H1 (cell line): Measurements from ENCODE around the gene AKAP12. TPM values are rescaled to one million over a fixed set of nuclear protein-coding genes. Genes with fewer than 3 reads are reported as not detected.

Experiments
- BRCA1 ChIP-seq: IDR thresholded peaks from 2 replicates; pipeline ENCODE4 v1.6.1; 2012; ENCODE audit warnings: low read depth, low read length, improper control_type of control experiment
- CHD1 ChIP-seq: IDR thresholded peaks from 2 replicates; pipeline ENCODE4 v1.6.1; 2012; ENCODE audit warnings: low read depth, low read length, improper control_type of control experiment
- EP300 ChIP-seq, 2 experiments: IDR thresholded peaks; 1 replicate in 1 of 2; 2 replicates in 1 of 2; pipeline ENCODE4 v1.6.1; 2011 to 2012; ENCODE audit warnings: low read depth in 2 of 2, low read length in 2 of 2, mild to moderate bottlenecking in 2 of 2, borderline replicate concordance in 1 of 2, inconsistent platforms in 1 of 2, moderate library complexity in 1 of 2
- FOSL1 ChIP-seq: IDR thresholded peaks from 2 replicates; pipeline ENCODE4 v1.6.1; 2011; ENCODE audit warnings: mild to moderate bottlenecking, low read depth, low read length, moderate library complexity; ENCODE audit not compliant: insufficient read depth
- GABPA ChIP-seq: IDR thresholded peaks from 2 replicates; pipeline ENCODE4 v1.6.1; 2011; ENCODE audit warnings: mild to moderate bottlenecking, low read length, moderate library complexity, borderline replicate concordance; ENCODE audit not compliant: insufficient read depth
- HDAC2 ChIP-seq, 2 experiments: fragments of 300-600 bp in 1 of 2; sonication (generic) in 1 of 2; IDR thresholded peaks; 2 replicates each; pipeline ENCODE4 v1.6.1; 2011 to 2012; ENCODE audit warnings: low read depth in 2 of 2, low read length in 2 of 2, mild to moderate bottlenecking in 2 of 2, moderate library complexity in 2 of 2, borderline replicate concordance in 1 of 2, inconsistent platforms in 1 of 2
- JUN ChIP-seq: IDR thresholded peaks from 2 replicates; pipeline ENCODE4 v1.6.1; 2011; ENCODE audit warnings: low read depth, mild to moderate bottlenecking, improper control_type of control experiment, low read length
- JUND ChIP-seq: IDR thresholded peaks from 2 replicates; pipeline ENCODE4 v1.6.1; 2011; ENCODE audit warnings: mild to moderate bottlenecking, improper control_type of control experiment, low read length
- KDM4A ChIP-seq: IDR thresholded peaks from one replicate; pipeline ENCODE4 v1.7.1; 2012; ENCODE audit warnings: low read depth, mild to moderate bottlenecking, moderate library complexity, low read length, inconsistent platforms; ENCODE audit not compliant: severe bottlenecking
- NRF1 ChIP-seq: IDR thresholded peaks from 2 replicates; pipeline ENCODE4 v1.6.1; 2011; ENCODE audit warnings: mild to moderate bottlenecking, low read depth, low read length, improper control_type of control experiment
- RBBP5 ChIP-seq: IDR thresholded peaks from 2 replicates; pipeline ENCODE4 v1.7.1; 2012; ENCODE audit warnings: low read depth, mild to moderate bottlenecking, inconsistent platforms, low read length, moderate library complexity, borderline replicate concordance
- RXRA ChIP-seq: IDR thresholded peaks from 2 replicates; pipeline ENCODE4 v1.6.1; 2011; ENCODE audit warnings: low read depth, mild to moderate bottlenecking, low read length, moderate library complexity; ENCODE audit not compliant: insufficient read depth
- SAP30 ChIP-seq: fragments of 300-600 bp; sonication (generic); IDR thresholded peaks from 2 replicates; pipeline ENCODE4 v1.7.1; 2012; ENCODE audit warnings: low read length, moderate library complexity, mild to moderate bottlenecking, inconsistent platforms; ENCODE audit not compliant: insufficient read depth, insufficient replicate concordance
- SIN3A ChIP-seq, 2 experiments: IDR thresholded peaks in 1 of 2; conservative IDR thresholded peaks in 1 of 2; 2 replicates each; pipeline ENCODE4 v1.6.1; 2011 to 2012; ENCODE audit warnings: low read length in 2 of 2, improper control_type of control experiment in 1 of 2, low read depth in 1 of 2, mild to moderate bottlenecking in 1 of 2
- SIX5 ChIP-seq: IDR thresholded peaks from 2 replicates; pipeline ENCODE4 v1.6.1; 2011; ENCODE audit warnings: mild to moderate bottlenecking, low read depth, low read length
- SP1 ChIP-seq: IDR thresholded peaks from 2 replicates; pipeline ENCODE4 v1.6.1; 2011; ENCODE audit warnings: low read depth, low read length
- SP4 ChIP-seq: IDR thresholded peaks from 2 replicates; pipeline ENCODE4 v1.6.1; 2012; ENCODE audit warnings: low read length, inconsistent platforms
- SRF ChIP-seq: IDR thresholded peaks from 2 replicates; pipeline ENCODE4 v1.6.1; 2011; ENCODE audit warnings: mild to moderate bottlenecking, low read depth, low read length, moderate library complexity
- TAF1 ChIP-seq: IDR thresholded peaks from 2 replicates; pipeline ENCODE4 v1.6.1; 2011; ENCODE audit warnings: mild to moderate bottlenecking, low read depth, low read length
- TAF7 ChIP-seq: optimal IDR thresholded peaks from 2 replicates; pipeline ENCODE3; 2011; ENCODE audit warnings: low read depth, mild to moderate bottlenecking, inconsistent platforms, low read length, moderate library complexity, borderline replicate concordance
- TBP ChIP-seq: IDR thresholded peaks from 2 replicates; pipeline ENCODE4 v1.6.1; 2011; ENCODE audit warnings: low read depth, low read length, improper control_type of control experiment
- TEAD4 ChIP-seq: IDR thresholded peaks from 2 replicates; pipeline ENCODE4 v1.6.1; 2012; ENCODE audit warnings: low read depth, low read length, inconsistent platforms, mixed read lengths
- ZNF274 ChIP-seq: IDR thresholded peaks from 2 replicates; pipeline ENCODE4 v1.7.0; 2012; ENCODE audit warnings: low read length, borderline replicate concordance; ENCODE audit errors: extremely low read depth
- polyA plus RNA-seq, 7 experiments: library from polyadenylated mRNA; depleted of rRNA in 3 of 7; stranded (reverse) in 5 of 7; unstranded in 2 of 7; fragments of >200 nt in 5 of 7; fragments of 200-250 nt in 2 of 7; gene quantifications; 1 replicate in 5 of 7; 2 replicates in 1 of 7; 4 replicates in 1 of 7; pipeline versions ENCODE4 v1.2.1 to v1.2.3, GENCODE V29; 2011 to 2013; ENCODE audit warnings: missing spikeins in 2 of 7, mixed read lengths in 2 of 7
- total RNA-seq: library from RNA; stranded (reverse); fragmentation: NEBNext Ultra II Directional; extraction: Animal tissue kit (Norgen Biotek cat#: 25700); gene quantifications from 2 replicates; pipeline ENCODE4 v1.2.1, GENCODE V29; 2021

AKAP12 gene
- total and polyA plus RNA-seq, 2 of the 8 experiments (the other 6 are each of a cell fraction or from before 2014, with no cell fraction given): 14.6 to 79.2 TPM

- TF ChIP-seq SAP30 (no peak), RXRA (no peak), TAF7 (peak; percentile 29), RBBP5 (0 out of 2 replicates have a peak, but pooled peaks have one; percentile 28), JUND (no peak), BRCA1 (no peak), CHD1 (no peak), FOSL1 (no peak), SIN3A (conservative IDR thresholded peaks at IDR 0.05 in 1 of 2, IDR thresholded peaks at IDR 0.05 in 1 of 2; ENCODE audit: low read depth in 1 of 2, low read length in 2 of 2) (peak; percentile 29 to 54; a peak in 2 of 4 replicates), TBP (0 out of 2 replicates have a peak, but pooled peaks have one; percentile 16), SRF (no peak), SP4 (no peak), TEAD4 (no peak), KDM4A (no peak), NRF1 (no peak), SIX5 (no peak), HDAC2 (IDR thresholded peaks at IDR 0.05; ENCODE audit: borderline replicate concordance in 1 of 2, low read depth in 2 of 2, low read length in 2 of 2) (no peak; a peak in 1 of 4 replicates), GABPA (no peak), SP1 (no peak), ZNF274 (no peak), JUN (no peak), EP300 (IDR thresholded peaks at IDR 0.05; ENCODE audit: borderline replicate concordance in 1 of 2, low read depth in 2 of 2, low read length in 2 of 2) (no peak), TAF1 (peak; percentile 65; the same call in 1 of the 2 replicates)
Measured at GRCh38 chr6:151391471-151392413, 152.0 kb downstream of the AKAP12 start, which contains the start of gene ZBTB2 (continued).
